GM19397 (cell line): ENCODE measurements around the gene BPTF.
"Not testable (repeated sequence)": the region's sequence is repeated elsewhere in the genome, so short reads cannot be mapped to it uniquely, and the experiment has no call there.

Source experiments
- ATAC-seq: cut with Tn5 transposase; IDR thresholded peaks from one replicate; pipeline ENCODE4 v1.9.1; 2021; ENCODE audit warnings: mild to moderate bottlenecking, moderate library complexity; ENCODE audit not compliant: unreplicated experiment

The BPTF gene, protein sequence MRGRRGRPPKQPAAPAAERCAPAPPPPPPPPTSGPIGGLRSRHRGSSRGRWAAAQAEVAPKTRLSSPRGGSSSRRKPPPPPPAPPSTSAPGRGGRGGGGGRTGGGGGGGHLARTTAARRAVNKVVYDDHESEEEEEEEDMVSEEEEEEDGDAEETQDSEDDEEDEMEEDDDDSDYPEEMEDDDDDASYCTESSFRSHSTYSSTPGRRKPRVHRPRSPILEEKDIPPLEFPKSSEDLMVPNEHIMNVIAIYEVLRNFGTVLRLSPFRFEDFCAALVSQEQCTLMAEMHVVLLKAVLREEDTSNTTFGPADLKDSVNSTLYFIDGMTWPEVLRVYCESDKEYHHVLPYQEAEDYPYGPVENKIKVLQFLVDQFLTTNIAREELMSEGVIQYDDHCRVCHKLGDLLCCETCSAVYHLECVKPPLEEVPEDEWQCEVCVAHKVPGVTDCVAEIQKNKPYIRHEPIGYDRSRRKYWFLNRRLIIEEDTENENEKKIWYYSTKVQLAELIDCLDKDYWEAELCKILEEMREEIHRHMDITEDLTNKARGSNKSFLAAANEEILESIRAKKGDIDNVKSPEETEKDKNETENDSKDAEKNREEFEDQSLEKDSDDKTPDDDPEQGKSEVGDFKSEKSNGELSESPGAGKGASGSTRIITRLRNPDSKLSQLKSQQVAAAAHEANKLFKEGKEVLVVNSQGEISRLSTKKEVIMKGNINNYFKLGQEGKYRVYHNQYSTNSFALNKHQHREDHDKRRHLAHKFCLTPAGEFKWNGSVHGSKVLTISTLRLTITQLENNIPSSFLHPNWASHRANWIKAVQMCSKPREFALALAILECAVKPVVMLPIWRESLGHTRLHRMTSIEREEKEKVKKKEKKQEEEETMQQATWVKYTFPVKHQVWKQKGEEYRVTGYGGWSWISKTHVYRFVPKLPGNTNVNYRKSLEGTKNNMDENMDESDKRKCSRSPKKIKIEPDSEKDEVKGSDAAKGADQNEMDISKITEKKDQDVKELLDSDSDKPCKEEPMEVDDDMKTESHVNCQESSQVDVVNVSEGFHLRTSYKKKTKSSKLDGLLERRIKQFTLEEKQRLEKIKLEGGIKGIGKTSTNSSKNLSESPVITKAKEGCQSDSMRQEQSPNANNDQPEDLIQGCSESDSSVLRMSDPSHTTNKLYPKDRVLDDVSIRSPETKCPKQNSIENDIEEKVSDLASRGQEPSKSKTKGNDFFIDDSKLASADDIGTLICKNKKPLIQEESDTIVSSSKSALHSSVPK (N-terminal part only)

DNA sequence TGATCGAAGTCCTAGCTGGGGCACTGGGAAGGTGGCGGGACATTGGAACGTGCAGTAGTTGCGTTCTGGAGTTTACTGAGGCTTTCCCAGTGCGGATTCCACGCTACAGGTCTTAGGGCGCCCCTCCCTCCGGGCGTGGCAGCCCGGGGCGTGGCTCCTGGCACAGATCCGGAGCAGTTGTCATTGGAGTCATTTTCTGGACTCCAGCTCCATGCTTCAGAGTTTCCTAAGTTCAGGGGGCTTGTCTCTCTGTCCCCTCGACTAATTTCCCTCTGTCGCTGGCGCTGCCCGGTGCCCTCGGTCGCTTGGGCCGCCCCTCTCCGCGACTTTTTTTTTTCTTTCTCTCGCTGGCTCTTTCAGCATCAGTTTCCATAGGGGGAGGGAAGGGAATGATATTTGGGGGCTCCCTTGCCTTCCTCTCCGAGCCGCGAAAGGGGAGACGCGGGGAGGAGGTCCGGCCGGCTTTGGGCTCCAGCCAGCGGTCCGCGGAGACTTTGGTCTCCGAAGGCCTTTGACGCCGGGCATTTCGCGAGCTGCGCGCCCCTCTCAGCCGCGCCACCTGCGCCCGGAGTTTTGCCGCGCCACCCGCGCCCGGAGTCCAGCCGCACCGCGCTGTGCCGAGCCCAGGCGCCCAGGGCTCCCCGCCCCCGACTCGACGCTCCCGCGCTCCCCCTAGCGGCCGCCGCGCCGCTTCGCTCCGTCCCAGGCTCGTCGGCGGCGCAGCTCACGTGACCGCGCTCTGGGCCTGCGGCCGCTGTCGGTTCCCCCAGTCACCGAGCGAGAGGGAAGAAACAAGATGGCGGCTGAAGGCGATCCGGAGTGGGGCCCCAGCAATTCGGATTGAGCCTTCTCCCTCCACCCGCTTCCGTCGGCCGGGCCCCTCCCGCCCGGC is at the start of gene BPTF:
Gene BPTF, plus strand, starts transcription at position 769 of the 892 bp plus-strand sequence. CDS start 222 bp downstream, outside the sequence.
- ATAC-seq = peak; percentile 87

DNA sequence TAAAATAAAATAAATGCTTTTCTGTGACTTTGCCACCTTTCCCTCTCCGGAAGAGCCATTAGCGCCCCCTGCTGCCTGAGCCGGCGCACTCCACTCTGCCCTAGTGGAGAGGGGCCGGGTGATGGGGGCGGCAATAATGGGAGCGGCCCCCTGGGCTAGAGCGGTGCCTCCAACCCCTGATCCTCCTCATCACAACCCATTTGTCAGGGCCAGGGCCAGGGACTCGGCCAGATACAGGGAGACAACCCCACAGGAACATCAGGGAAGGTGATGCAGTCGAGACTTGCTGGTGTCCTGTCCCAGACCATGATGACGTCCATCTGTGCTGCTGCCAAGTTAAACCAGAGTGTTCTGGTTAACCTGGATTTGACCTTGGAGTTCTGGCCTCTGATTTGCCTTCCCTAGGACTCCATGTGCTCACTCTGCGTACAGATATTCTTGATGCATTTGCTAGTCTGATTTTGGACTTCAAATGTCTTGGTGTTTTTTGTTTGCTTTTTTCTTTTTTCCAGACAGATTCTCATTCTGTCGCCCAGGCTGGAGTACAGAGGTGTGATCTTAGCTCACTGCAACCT is 46.1 kb upstream of the BPTF start:
- ATAC-seq = no peak

DNA sequence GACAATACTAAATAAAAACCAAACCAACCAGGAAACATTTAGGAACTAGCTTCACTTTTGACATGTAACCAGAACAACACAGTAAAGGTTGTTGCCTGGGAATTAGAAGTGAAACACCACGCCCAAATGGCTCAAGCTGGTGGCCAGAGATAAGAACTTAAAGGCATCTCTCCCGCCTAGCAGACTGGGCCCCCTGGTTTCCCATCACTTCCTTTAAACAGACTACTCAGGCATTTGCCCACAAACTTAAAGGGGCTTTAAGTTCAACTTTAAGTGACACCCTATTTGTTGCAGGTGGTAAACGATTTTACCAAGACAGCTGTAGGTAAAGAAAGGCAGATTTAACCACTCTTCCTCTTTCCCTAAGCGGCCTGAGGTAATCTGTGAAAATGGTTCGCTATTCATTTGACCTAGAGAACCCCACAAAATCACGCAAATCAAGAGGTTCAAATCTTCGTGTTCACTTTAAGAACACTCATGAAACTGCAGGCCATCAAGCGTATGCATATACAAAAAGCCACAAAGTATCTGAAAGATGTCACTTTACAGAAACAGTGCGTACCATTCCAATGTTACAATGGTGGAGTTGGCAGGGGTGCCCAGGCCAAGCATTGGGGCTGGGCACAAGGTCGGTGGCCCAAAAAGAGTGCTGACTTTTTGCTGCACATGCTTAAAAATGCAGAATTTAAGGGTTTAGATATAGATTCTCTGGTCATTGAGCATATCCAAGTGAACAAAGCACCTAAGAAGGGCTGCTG is 40.8 kb upstream of the BPTF start:
- no peak for ATAC-seq

DNA sequence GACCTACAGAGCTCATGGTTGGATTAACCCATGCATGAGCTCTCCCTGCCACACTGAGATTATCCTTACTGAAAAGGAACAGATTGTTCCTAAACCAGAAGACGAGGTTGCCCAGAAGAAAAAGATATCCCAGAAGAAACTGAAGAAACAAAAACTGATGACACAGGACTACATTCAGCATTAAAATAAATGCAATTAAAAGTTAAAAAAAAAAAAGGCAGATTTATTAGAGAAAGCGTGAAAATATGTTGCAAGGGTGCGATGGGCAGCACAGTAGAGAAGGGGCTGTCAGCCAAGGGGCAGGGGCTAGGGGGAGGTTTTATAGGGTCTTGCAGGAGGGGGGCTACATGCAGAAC is 40.2 kb upstream of the BPTF start:
- no peak for ATAC-seq

DNA sequence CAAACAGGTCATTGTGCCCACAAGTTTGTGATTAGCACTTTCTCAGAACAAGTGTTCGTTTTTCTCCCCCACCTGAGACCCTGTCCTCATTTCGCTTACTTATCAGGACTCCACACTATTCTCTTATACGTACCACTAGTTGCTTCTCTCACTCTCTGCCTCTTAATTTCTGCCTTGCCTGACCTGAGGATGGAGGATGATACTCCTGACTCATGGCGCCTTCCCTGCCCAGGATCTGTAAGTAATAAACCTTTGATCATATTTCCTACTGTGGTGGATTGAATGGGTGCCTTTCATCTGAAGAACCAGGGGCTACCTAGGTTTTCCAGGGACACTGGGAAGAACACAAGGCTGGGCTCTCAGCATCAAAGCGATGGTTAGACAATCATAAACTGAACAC is 39.8 kb upstream of the BPTF start:
- ATAC-seq = no peak

DNA sequence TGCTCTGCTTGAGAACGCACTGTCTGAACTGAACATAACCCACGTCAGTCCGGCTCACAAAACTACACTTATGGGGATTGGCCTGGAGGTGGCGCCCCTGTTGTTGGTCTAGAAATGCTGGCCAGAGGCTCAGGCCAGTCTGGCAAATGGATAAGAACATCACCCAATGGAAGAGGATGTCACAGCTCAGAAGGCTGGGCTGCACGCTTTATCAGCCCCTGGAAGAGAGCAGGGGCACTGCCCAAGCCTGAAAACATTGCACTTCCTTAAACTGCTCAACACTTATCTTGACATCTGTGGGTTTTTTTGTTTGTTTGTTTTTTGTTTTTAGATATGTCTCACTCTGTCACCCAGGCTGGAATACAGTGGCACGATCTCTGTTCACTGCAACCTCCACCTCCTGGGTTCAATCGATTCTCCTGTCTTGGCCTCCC is 24.8 kb upstream of the BPTF start:
- peak; percentile 64 for ATAC-seq

DNA sequence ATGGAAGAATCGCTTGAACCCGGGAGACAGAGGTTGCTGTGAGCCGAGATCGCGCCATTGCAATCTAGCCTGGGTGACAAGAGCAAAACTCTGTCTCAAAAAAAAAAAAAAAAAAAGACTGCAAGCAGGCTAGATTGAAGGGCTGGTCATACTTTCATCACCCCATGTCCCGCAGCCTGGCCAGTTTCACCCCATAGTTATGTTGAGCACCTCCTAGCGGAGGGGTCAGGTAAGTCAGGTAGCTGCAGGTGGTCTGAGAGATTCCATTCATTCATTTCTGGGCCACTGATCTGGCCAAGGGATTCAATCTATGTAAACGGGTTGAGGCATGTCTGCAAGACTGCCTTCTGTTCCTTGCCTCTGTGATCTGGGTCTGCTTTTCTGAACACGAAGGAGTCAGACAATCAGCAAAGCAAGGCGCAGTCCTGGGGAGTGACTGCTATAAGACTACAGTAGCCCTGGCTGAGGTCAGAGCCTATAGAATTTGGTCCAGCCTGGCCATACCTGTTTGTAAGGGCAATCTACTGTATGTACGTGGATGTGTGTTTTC is 23.6 kb upstream of the BPTF start:
- no peak for ATAC-seq

DNA sequence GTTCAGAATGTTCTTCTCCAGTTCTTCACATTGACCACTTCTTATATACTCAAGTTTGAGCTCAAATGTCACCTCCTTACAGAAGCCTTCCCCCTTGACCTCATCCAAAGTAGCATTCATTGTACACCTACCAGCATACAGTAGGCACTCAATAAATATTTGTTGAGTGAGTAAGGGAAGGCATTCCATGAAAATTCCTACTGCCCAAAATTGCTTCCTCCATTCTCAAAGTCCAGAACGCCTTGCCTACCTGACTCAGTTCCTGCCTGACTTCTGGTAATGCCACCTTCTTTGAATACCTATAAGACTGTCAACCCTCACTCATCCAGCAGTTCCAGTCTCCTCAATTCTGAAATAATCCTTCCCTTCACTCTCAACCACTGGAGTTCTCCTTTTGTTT is 14.8 kb upstream of the BPTF start:
- no peak for ATAC-seq

DNA sequence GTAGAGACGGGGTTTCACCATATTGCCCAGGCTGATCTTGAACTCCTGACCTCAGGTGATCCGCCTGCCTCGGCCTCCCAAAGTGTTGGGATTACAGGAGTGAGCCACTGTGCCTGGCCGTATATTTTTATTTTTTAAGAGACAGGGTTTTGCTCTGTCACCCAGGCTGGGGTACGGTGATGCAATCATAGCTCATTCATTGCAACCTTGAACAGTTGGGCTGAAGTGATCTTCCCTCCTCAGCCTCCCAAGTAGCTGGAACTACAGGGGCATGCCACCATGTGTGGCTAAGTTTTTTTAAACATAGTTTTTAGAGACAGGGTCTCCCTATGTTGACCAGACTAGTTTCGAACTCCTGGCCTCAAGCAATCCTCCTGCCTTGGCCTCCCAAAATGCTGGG is 12.9 kb upstream of the BPTF start:
- ATAC-seq = not testable (repeated sequence)

DNA sequence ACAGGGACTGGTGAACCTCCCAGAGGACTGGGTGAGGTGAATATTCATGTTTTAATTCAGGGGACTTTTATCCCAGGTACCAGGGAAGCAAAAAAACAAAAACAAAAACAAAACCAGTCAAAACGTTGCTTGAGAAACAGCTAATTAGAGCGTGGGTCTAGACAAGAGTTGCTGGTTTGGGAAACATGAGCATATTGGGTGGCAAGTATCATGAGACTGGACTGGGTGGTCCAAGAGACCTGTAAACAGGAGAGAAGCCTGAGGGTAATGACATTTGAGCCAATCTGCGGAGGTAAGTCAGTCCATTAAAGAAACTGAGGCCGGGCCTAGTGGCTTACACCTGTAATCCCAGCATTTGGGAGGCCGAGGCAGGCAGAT is 11.5 kb upstream of the BPTF start:
- no peak for ATAC-seq

DNA sequence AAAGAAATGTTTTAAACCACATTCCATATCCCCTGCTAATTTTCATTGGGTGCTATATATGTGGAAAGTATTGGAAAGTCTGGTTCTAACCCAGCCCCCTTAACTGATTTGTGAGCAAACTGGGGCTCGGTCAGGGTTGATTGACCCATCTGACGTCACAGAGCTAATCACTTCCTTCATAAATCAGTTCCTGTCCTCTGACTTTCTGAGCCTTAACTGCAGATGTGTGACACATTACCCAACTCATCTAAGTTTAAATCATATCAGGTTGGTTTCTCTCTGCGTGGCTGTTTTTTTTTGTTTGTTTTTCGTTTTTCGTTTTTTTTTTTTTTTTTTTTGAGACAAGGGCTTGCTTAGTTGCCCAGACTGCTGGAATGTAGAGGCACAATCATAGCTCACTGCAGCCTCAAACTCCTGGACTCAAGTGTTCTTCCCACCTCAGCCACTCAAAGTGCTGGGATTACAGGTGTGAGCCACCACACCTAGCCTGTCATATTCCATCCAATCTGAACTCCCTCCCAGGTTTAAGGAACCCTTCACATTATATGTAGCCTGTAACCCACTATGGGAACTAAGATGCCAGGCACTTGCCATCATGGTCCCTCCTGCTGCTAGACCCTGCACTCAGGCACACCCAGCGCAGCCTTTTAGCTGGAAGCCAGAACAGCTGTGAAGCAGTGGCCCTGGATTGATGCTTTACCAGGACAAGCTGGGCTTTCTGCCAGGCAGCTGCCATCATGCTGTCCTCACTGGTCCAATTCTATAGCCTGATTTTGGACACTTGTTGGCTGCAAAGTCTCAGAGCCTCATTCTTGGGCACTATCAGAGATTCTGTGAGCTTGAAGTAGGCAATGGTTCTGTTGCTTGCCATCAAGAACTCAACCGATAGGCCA is 6.9 kb upstream of the BPTF start:
- peak; percentile 55 for ATAC-seq

DNA sequence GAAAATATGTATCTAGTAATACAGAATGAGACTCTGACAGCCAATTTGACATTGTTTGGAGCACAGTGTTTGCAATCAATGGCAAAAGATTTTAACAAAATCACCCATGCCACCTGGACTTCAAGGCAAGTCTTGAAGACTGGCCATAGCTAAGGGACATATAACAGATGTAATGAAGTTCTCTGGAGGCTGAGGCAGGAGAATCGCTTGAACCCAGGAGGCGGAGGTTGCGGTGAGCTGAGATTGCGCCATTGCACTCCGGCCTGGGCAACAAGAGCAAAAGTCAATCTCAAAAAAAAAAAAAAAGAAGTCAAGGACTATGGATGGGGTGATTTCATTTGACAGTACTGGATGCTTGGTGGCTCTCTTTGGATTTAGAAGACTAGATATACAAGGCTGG is 5.6 kb upstream of the BPTF start:
- no peak for ATAC-seq

DNA sequence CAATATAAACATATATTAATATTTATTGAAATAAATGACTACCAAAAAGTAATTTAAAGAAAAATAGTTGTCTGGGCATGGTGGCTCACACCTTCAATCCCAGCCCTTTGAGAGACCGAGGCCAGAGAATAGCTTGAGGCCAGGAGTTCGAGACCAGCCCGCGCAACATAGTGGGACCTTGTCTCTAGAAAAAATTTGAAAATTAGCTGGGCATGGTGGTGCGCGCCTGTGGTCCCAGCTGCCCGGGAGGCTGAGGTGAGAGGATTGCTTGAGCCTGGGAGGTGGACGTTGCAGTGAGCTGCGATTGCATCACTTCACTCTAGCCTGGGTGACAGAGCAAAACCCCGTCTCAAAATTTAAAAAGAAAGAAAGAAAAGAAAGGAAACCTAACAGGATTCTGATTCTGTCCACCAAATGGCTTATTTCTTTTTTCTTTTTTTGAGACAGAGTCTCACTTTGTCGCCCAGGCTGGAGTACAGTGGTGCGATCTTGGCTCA is 3.4 kb upstream of the BPTF start:
- ATAC-seq = no peak

DNA sequence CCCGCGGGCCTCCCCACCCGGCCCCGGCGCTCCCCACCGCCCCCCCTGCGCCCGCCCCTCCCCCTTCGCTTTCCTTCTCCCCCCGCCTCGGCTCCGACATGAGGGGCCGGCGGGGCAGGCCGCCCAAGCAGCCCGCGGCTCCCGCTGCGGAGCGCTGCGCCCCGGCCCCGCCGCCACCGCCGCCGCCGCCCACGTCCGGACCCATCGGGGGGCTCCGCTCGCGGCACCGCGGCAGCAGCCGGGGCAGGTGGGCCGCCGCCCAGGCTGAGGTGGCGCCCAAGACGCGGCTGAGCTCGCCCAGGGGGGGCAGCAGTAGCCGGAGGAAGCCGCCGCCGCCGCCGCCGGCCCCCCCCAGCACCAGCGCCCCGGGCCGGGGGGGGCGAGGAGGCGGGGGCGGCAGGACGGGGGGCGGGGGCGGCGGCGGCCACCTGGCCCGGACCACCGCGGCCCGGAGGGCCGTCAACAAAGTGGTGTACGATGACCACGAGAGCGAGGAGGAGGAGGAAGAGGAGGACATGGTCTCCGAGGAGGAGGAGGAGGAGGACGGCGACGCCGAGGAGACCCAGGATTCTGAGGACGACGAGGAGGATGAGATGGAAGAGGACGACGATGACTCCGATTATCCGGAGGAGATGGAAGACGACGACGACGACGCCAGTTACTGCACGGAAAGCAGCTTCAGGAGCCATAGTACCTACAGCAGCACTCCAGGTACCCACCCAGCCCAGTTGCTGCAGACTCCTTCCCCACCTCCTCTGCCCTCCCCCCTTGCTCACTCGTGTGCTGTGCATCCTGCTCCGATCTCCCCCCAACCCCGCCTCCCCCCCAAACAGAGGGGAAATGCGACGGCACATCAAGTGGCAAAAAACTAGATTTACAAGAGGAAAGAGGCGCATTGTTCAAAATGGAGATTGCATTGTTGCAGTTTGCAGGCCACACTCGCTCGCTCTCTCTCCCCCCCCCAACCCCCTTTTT is 611 bp downstream of the BPTF start:
- ATAC-seq = peak; percentile 51

DNA sequence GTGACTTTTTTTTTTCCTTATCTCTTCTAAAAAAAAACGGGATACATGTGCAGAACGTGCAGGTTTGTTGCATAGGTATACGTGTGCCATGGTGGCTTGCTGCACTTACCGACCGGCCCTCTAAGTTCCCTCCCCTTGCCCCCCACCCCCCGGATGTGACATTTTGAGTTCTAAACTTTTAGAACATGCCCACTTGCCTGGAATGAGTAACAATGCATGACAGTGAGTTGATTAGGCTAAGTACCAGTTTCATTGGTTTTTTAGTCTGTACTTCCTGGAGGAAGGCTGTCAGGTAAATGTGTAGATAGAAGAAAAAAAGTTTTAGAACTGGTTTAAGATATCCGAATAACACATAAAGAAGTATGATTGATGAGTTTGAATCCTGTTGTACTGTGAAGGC is 4.0 kb downstream of the BPTF start:
- no peak for ATAC-seq

DNA sequence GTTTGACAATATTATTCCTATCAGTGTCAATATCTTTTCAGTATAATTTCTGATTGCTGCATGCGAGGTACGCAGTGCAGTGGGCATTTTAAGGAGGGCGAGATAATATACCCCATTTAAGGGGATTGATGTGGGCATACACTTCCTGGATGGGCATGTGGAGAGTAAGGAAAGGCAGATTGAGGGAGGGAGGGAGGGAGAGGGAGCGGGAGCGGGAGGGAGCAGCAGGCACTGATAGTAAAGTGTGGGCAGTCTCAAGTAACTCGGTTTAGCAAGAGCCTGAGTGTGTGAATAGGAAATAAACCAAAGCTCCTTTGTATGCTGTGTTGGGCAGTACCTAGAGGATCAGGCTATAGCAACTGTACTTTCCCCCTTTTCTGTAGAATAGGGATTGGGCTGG is 5.1 kb downstream of the BPTF start:
- no peak for ATAC-seq

DNA sequence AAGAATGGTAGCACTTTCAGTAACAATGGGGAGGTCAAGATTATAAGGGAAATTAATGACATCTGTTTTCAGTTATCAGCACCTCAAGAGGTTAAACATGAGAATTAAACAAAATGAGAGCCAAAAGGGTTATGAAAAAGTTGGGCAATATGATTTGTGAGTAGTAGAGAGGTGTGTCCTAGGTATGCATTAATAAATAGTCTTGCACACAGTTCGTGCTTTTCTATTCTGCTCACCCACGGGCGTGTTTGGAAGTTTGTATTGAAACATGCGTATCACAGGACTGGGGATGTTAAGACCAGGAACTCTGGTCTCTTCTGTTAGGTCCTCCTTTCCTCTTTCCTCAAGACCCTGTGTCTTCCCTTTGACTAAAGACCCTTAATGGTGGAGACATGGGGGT is 6.0 kb downstream of the BPTF start:
- no peak for ATAC-seq
